GM12875 (cell line): ENCODE measurements around the gene TFDP1.

Experiments used
- H3K4me3 ChIP-seq: one replicate; pipeline ENCODE4 v1.5.1; 2011; ENCODE audit warnings: low read depth, low read length, control low read depth
- CTCF ChIP-seq: IDR thresholded peaks from 2 replicates; pipeline ENCODE4 v1.5.1; 2011; ENCODE audit warnings: low read depth, mild to moderate bottlenecking, control low read depth, inconsistent platforms, low read length, moderate library complexity, borderline replicate concordance; ENCODE audit not compliant: insufficient read depth

TFDP1 gene

GRCh38 chr13:113637262-113638160, 53.0 kb downstream of the TFDP1 start:
- no peak for TF ChIP-seq CTCF
- H3K4me3 ChIP-seq: no peak overlapping the region

- H3K4me3 ChIP-seq: no peak overlapping the region
- TF ChIP-seq CTCF: no peak
Measured at GRCh38 chr13:113638173-113638746, 53.7 kb downstream of the TFDP1 start.

GRCh38 chr13:113638806-113639205, 54.3 kb downstream of the TFDP1 start:
- H3K4me3 ChIP-seq: no peak overlapping the region
- no peak for TF ChIP-seq CTCF

- TF ChIP-seq CTCF: no peak
- no peak overlapping the region for H3K4me3 ChIP-seq
Measured at GRCh38 chr13:113639616-113640262, 55.2 kb downstream of the TFDP1 start.

GRCh38 chr13:113641426-113641825, 56.9 kb downstream of the TFDP1 start:
- TF ChIP-seq CTCF: no peak

GRCh38 chr13:113642563-113642962, 58.0 kb downstream of the TFDP1 start:
- no peak for TF ChIP-seq CTCF
- H3K4me3 ChIP-seq: no peak overlapping the region

More at GRCh38 chr13:113641426-113641825, 56.9 kb downstream of the TFDP1 start:
- no peak overlapping the region for H3K4me3 ChIP-seq
